H1 (cell line): ENCODE data around the gene HSPD1.

Experiments
- BCL11A ChIP-seq, 2 experiments: IDR thresholded peaks; one replicate each; pipeline ENCODE4 v1.6.1; 2011; ENCODE audit warnings: low read depth in 2 of 2, low read length in 2 of 2, mild to moderate bottlenecking in 2 of 2
- BRCA1 ChIP-seq: IDR thresholded peaks from 2 replicates; pipeline ENCODE4 v1.6.1; 2012; ENCODE audit warnings: low read depth, low read length, improper control_type of control experiment
- CHD2 ChIP-seq: IDR thresholded peaks from 2 replicates; pipeline ENCODE4 v1.6.1; 2012; ENCODE audit warnings: low read length, improper control_type of control experiment
- CTCF ChIP-seq, 3 experiments: IDR thresholded peaks; 1 replicate in 2 of 3; 2 replicates in 1 of 3; pipeline versions ENCODE4 v1.5.1 to v1.6.1; 2011; ENCODE audit warnings: low read length in 3 of 3, mild to moderate bottlenecking in 3 of 3, inconsistent platforms in 2 of 3, low read depth in 1 of 3, moderate library complexity in 1 of 3; ENCODE audit not compliant: insufficient read depth in 1 of 3; ENCODE audit errors: control extremely low read depth in 1 of 3
- KDM5A ChIP-seq: fragments of 200-600 bp; IDR thresholded peaks from 2 replicates; pipeline ENCODE4 v1.7.1; 2012; ENCODE audit warnings: mild to moderate bottlenecking, low read length, inconsistent platforms, mixed read lengths
- SP4 ChIP-seq: IDR thresholded peaks from 2 replicates; pipeline ENCODE4 v1.6.1; 2012; ENCODE audit warnings: low read length, inconsistent platforms
- TAF1 ChIP-seq: IDR thresholded peaks from 2 replicates; pipeline ENCODE4 v1.6.1; 2011; ENCODE audit warnings: mild to moderate bottlenecking, low read depth, low read length
- TBP ChIP-seq: IDR thresholded peaks from 2 replicates; pipeline ENCODE4 v1.6.1; 2011; ENCODE audit warnings: low read depth, low read length, improper control_type of control experiment
- ZNF274 ChIP-seq: IDR thresholded peaks from 2 replicates; pipeline ENCODE4 v1.7.0; 2012; ENCODE audit warnings: low read length, borderline replicate concordance; ENCODE audit errors: extremely low read depth

DNA sequence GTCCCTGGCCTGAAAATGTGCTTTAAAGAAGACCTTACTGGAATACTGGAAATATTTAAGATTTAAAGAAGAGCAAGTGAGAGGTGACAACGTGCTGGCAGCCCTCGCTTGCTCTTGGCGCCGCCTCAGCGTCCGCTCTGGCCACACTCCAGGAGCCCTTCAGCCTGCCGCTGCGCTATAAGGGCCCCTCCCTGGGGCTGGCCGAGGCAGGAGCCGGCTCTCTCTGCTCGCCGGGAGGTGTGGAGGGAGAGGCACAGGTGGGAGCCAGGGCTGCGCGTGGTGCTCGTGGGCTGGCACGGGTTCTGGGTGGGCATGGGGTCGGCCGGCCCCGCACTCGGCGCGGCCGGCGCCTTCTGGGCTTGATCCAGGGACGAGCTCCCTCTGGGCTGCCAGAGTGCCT is 49.2 kb downstream of the HSPD1 start:
- TF ChIP-seq SP4 (no peak), CTCF (IDR thresholded peaks at IDR 0.05; ENCODE audit: control extremely low read depth in 1 of 3, insufficient read depth in 1 of 3, low read depth in 1 of 3, low read length in 3 of 3) (no peak), BCL11A (IDR thresholded peaks at IDR 0.05; ENCODE audit: low read depth in 2 of 2, low read length in 2 of 2) (no peak), BRCA1 (no peak), TBP (no peak), CHD2 (no peak), KDM5A (no peak), ZNF274 (no peak), TAF1 (no peak)
